Ovary (tissue), 9 donors: Measurements from ENCODE around the gene MTF1. TPM values are rescaled to one million over a fixed set of nuclear protein-coding genes. Genes with fewer than 3 reads are reported as not detected.

Source experiments
- DNase-seq, 5 donors: peaks; one replicate each; pipeline ENCODE4 v3.0.0-alpha.2; 2019 to 2020
- H3K27ac ChIP-seq, 2 donors: fragments of 200-600 bp; one replicate each; pipeline versions ENCODE4 v1.5.1 to v1.8.0; 2019 to 2022
- H3K27me3 ChIP-seq: fragments of 200-600 bp; one replicate; pipeline ENCODE4 v1.8.0; 2022
- H3K36me3 ChIP-seq: fragments of 200-600 bp; sonication (generic); one replicate; pipeline ENCODE4 v1.5.1; 2019
- H3K4me1 ChIP-seq: one replicate; pipeline ENCODE4 v1.8.1; 2013; ENCODE audit warnings: mild to moderate bottlenecking, moderate library complexity; ENCODE audit not compliant: insufficient read depth
- H3K4me3 ChIP-seq: fragments of 200-600 bp; sonication (generic); one replicate; pipeline ENCODE4 v1.5.1; 2017
- H3K9me3 ChIP-seq, 2 donors: fragments of 200-600 bp in 1 of 2; sonication (generic) in 1 of 2; one replicate each; pipeline versions ENCODE4 v1.5.1 to v1.8.1; 2013 to 2019; ENCODE audit warnings: mild to moderate bottlenecking in 1 of 2, moderate library complexity in 1 of 2
- EP300 ChIP-seq: sonication (generic); formaldehyde crosslinking; IDR thresholded peaks from one replicate; pipeline ENCODE4 v1.6.1; 2017; ENCODE audit warnings: antibody characterized with exemption
- POLR2A ChIP-seq: fragments of 450-650 bp; IDR thresholded peaks from one replicate; pipeline ENCODE4 v1.6.1; 2017; ENCODE audit warnings: antibody characterized with exemption, mild to moderate bottlenecking, moderate library complexity
- WGBS, 3 donors: extraction: QIAGEN DNeasy Blood & Tissue Kit in 1 of 3; methylation state at CpG; one replicate each; pipeline versions ENCODE4 v1.1.5 to v1.1.7; 2013 to 2017; 5-methylcytosine and 5-hydroxymethylcytosine counted together
- intact Hi-C, 4 donors: fragments of 100-400 bp; cut with DNase I; formaldehyde crosslinking; loops; one replicate each; pipeline versions ENCODE4 v1.11.0 to v1.15.1; 2022 to 2023
- polyA plus RNA-seq, 2 donors: library from polyadenylated mRNA; stranded (reverse); fragments of 200-250 nt in 1 of 2; fragments of 350-450 nt in 1 of 2; fragmentation: Illumina TruSeq in 1 of 2; extraction: RNeasy Lipid Tissue Mini Kit (QIAGEN cat#74804) in 1 of 2; gene quantifications; one replicate each; pipeline ENCODE4 v1.2.3, GENCODE V29; 2013 to 2014
- total RNA-seq, 7 donors: library from RNA; depleted of rRNA in 2 of 7; stranded (reverse); fragments of >200 nt in 2 of 7; fragmentation: NEBNext Ultra II Directional in 3 of 7; extraction: Animal tissue kit (Norgen Biotek cat#: 25700) in 3 of 7; gene quantifications; one replicate each; pipeline versions ENCODE4 v1.1.0 to v1.2.4, GENCODE V29; 2016 to 2023
- TF ChIP-seq, protein P1 (sequence below), 3 donors: fragments of 450-650 bp in 2 of 3; fragments of 200-600 bp in 1 of 3; IDR thresholded peaks; one replicate each; pipeline versions ENCODE4 v1.5.1 to v1.8.0; 2016 to 2022; ENCODE audit warnings: antibody characterized with exemption in 3 of 3, mild to moderate bottlenecking in 1 of 3
- donor health status: DM: no; HTN: no; CAD: no; lungs with moderate emphysema.
- donor health status: DM: no; HTN: no; CAD: no.
- donor health status: Bipolar disorder and iron deficiency.
- donor health status: DM: yes; HTN: yes; CAD: no.
- donor health status: DM: no; HTN: no; CAD: no.
- donor health status: DM: yes; HTN: yes; CAD: no.

MTF1 gene
- total and polyA plus RNA-seq, 9 donors, result 3.4 to 29.1 (median 20.6) TPM

DNA sequence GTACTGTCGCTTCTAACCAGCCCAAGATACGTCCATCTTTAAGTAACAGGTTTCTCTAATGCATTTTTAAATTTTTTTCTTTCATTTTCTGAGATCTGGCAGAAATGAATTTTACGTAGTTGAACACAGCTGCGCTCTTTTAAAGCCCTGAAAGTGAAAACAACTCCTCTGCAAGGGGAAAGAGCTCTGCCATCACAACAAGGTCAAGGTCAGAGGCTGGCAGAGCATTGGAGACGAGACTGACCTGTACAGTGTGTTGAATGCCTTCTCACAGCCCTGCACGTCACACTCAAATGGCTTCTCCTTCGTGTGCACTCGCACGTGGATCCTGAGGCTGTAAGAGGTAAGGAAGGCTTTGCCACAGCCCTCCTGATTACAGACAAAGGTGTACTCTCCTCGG lies 19.7 kb downstream of the MTF1 start:
- 74 to 81% (median 80%) methylated on average over 10 of the region's 10 CpGs for WGBS, 3 donors
- no peak for DNase-seq
- H3K4me3 ChIP-seq, result no peak overlapping the region
- no peaks in the 10 kb centered on the region for H3K9me3 ChIP-seq
- no peaks in the 10 kb centered on the region for H3K36me3 ChIP-seq
- no peaks in the 10 kb centered on the region for H3K27me3 ChIP-seq
- H3K27ac ChIP-seq, result no peak overlapping the region
- H3K4me1 ChIP-seq, result peaks cover 4% of the 10 kb centered on the region
- TF ChIP-seq EP300, result no peak
- intact Hi-C loops, result no loop called here

DNA sequence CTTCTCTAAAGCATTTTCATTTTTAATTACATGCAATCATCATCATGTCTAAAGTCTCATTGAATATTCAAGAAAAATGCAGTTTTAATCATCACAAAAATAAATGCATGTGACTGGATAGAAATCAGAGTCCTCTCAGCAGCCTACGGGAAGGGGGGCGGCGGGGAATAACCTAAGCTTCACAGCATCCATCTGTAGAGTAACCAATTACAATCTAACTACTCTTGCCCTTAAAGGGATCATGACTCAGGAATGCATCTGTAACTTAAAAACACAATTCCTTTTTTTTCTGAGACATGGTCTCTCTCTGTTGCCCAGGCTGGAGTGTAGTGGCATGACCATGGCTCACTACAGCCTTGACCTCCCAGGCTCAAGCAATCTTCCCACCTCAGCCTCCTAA lies 22.6 kb downstream of the MTF1 start:
- TF ChIP-seq EP300 (no peak), POLR2A (no peak)
- TF ChIP-seq, protein P1, sequence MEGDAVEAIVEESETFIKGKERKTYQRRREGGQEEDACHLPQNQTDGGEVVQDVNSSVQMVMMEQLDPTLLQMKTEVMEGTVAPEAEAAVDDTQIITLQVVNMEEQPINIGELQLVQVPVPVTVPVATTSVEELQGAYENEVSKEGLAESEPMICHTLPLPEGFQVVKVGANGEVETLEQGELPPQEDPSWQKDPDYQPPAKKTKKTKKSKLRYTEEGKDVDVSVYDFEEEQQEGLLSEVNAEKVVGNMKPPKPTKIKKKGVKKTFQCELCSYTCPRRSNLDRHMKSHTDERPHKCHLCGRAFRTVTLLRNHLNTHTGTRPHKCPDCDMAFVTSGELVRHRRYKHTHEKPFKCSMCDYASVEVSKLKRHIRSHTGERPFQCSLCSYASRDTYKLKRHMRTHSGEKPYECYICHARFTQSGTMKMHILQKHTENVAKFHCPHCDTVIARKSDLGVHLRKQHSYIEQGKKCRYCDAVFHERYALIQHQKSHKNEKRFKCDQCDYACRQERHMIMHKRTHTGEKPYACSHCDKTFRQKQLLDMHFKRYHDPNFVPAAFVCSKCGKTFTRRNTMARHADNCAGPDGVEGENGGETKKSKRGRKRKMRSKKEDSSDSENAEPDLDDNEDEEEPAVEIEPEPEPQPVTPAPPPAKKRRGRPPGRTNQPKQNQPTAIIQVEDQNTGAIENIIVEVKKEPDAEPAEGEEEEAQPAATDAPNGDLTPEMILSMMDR (IDR thresholded peaks at IDR 0.05), result no peak
- H3K27me3 ChIP-seq, result no peaks in the 10 kb centered on the region
- WGBS, 3 donors, result 56 to 86% (median 59%) methylated on average over 3 of the region's 3 CpGs
- intact Hi-C loops, result no loop called here
- no peak overlapping the region for H3K27ac ChIP-seq
- H3K4me3 ChIP-seq, result no peak overlapping the region
- DNase-seq, result no peak
- H3K9me3 ChIP-seq, result no peaks in the 10 kb centered on the region
- no peaks in the 10 kb centered on the region for H3K36me3 ChIP-seq
- peaks cover 4% of the 10 kb centered on the region for H3K4me1 ChIP-seq

DNA sequence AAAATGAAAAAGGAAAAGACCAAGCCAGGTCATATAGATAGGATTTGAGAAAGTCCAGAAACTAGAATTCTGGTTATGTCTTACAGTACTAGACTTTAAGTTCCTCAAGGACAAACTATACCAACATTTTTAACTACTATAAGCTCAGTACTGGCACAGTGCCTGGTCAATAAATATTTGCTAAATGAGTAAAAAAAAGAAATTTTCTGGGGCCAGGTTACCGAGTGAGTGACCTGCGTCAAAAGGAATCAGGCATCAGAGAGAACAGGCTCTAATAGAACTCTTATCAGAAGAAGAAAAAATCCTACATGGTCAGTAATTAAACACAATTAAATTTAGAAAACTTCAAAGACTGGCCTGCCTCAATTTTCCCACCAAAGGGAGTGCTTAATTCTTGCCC lies 27.6 kb downstream of the MTF1 start:
- intact Hi-C loops, result no loop called here

DNA sequence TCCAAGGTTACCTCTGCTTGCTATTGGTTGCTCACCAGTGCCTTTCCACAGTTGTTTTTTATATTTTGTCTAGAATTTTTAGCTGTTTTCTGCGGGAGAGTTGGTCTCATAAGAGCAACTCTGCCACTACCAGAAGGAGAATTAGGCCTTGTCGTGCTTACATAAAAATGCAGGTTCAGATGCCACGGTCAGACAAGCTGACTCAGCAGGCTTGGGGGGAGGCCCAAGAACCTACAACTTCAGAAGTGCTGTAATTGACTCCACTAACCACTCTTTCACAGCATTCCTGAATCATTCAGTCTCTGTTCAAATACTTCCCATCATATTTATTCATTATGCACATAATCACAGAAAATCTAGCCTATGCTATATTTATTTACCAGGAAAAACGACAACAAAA lies 28.3 kb downstream of the MTF1 start:
- Histone ChIP-seq H3K4me3 (no peak overlapping the region), H3K36me3 (no peaks in the 10 kb centered on the region), H3K27ac (no peak overlapping the region), H3K9me3 (no peaks in the 10 kb centered on the region), H3K4me1 (no peaks in the 10 kb centered on the region), H3K27me3 (no peaks in the 10 kb centered on the region)
- WGBS, 3 donors, result 87 to 95% (median 87%) methylated on average over 4 of the region's 4 CpGs
- TF ChIP-seq, protein P1 (IDR thresholded peaks at IDR 0.05), result no peak
- TF ChIP-seq EP300 (no peak), POLR2A (no peak)
- intact Hi-C loops, result no loop called here
- DNase-seq, result no peak

More for the DNA sequence above, 27.6 kb downstream of the MTF1 start:
- no peak for DNase-seq
- WGBS, 3 donors, result 73 to 87% (median 81%) methylated on average over 2 of the region's 2 CpGs
- Histone ChIP-seq H3K4me3 (no peak overlapping the region), H3K4me1 (no peaks in the 10 kb centered on the region), H3K27me3 (no peaks in the 10 kb centered on the region), H3K36me3 (no peaks in the 10 kb centered on the region), H3K27ac (no peak overlapping the region), H3K9me3 (no peaks in the 10 kb centered on the region)
- no peak for TF ChIP-seq EP300
- TF ChIP-seq, protein P1 (IDR thresholded peaks at IDR 0.05), result no peak
- TF ChIP-seq POLR2A, result no peak

DNA sequence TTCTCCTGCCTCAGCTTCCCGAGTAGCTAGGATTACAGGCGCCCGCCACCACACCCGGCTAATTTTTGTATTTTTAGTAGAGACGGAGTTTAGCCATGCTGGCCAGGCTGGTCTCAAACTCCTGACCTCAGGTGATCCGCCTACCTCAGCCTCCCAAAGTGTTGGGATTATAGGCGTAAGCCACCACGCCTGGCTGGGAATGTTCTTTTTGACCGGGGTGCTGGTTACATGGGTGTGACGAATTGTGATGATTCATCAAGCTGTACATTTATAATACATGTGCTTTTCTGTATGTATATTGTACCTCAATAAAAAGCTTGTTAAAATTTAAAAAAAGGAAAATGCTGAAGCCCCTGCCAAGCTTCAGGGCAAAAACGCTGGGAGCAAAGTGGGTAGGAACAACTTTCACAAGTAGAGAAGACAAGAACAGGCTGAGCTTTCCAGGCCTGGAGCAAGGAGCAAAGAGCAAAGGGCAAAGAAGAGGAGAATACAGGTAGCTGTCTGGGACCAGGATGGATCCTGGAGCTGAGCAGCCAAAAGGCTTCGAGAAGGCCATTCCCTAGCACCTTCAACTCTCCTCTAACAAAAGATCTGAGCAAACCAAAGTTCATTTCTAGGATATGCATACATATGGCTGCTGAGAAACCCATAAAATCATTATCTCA lies 30.9 kb downstream of the MTF1 start:
- intact Hi-C loops, result no loop called here
- 91 to 96% (median 92%) methylated on average over 12 of the region's 12 CpGs for WGBS, 3 donors
- Histone ChIP-seq H3K4me3 (no peak overlapping the region), H3K36me3 (no peaks in the 10 kb centered on the region), H3K4me1 (no peaks in the 10 kb centered on the region), H3K9me3 (no peaks in the 10 kb centered on the region), H3K27me3 (no peaks in the 10 kb centered on the region), H3K27ac (no peak overlapping the region)
- TF ChIP-seq, protein P1 (IDR thresholded peaks at IDR 0.05), result no peak
- TF ChIP-seq POLR2A, result no peak
- TF ChIP-seq EP300, result no peak
- DNase-seq, result no peak
